GM18867 (cell line): ENCODE data around the gene COL1A1.

Source experiments
- ATAC-seq: cut with Tn5 transposase; IDR thresholded peaks from one replicate; pipeline ENCODE4 v1.9.1; 2021; ENCODE audit warnings: mild to moderate bottlenecking, moderate library complexity; ENCODE audit not compliant: unreplicated experiment

The COL1A1 gene

DNA sequence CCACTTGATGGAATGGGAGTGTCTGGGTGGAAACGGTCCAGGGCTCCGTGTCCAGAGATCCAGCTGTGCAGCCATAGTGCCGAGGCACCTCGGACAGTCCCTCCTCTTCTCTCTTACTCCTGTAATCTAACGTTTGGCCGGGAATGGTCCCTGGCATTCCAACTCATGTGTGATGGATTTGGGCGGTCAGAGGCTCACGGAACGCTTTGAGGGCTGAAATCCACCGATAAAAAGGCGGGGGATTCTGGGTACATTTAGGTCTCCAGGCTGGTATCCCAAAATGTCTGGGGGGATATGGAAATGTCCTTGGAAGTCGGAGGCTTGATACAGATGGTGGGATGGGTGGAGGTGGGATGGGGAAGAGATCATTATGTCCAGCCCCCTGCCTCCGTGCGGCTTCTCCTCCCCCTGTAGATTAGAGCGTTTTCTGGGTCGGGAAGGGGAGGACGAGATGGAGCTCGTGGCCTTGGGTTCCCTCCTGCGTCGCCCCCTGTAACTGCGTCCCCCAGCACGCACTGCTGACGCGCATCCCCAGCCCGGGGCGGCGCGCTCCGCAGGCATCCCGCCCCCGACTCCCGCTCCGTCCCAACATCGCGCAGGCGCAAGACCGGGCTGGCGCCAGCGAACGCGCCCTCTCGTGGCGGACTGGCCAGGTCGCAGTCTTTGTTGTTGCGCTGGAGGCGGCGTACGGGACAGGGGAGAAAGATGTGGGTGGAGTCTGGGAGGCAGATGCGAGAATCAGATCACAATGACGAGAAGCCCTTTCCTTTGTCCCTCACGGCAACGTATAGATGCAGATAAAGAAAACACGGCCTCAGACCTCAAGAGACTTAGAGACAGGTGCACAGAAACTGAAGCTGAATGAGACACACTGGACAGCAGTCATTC, 40.2 kb downstream of the COL1A1 start:
- peak; percentile 86 for ATAC-seq

DNA sequence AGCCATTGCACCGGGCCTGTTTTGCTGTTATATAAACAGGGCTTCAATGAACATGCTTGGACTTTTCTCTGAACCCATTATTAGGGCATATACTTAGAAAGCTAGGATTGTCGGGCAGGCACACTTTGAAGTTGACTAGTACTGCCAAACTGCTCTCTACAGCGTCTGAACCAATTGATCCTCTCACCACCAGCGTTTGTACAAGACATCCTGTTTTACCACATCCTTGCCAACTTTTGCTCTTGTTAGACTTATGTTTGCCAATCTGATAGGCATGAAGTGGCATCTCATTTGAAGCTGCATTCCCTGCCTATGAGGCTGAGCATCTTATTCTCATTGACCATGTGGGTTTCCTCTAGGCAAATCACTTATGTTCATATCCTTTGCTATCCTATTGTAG, 43.5 kb downstream of the COL1A1 start:
- ATAC-seq: no peak

DNA sequence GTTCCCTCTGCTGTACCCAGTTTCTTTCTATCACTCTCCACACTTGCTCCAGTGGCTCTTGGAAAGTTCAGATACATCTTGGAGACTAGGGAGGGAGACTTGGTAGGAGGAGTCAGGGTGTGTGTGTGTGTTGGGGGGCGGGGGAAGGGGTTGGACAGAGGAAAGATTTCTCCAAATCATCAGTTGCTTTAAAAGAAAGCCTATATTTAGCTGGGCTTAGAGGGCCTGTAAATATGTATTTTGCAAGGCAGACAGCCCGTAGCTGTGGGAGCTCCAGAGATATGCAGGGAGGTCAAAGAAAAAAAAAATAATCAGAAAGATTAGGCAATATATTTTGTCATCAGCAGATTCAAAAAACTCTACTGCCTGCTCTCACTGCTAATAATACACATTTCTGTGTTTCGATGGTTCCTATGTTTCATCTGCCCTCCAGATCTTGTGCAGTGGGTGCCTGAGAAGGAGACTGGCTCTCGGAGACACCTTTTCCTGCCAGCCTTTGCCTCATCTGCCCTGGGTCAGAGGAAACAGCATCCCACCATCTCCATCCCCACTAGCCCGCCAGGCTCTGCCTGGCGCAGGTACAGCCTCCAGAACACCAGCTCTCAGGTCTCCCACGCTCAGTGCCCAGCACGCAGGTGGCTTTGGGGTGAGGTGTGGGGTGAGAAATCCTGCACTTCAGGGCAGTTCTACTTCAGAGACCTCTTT, 46.2 kb downstream of the COL1A1 start:
- ATAC-seq: no peak

- ATAC-seq: peak; percentile 37
Measured at GRCh38 chr17:50154604-50155003, 46.8 kb downstream of the COL1A1 start.

DNA sequence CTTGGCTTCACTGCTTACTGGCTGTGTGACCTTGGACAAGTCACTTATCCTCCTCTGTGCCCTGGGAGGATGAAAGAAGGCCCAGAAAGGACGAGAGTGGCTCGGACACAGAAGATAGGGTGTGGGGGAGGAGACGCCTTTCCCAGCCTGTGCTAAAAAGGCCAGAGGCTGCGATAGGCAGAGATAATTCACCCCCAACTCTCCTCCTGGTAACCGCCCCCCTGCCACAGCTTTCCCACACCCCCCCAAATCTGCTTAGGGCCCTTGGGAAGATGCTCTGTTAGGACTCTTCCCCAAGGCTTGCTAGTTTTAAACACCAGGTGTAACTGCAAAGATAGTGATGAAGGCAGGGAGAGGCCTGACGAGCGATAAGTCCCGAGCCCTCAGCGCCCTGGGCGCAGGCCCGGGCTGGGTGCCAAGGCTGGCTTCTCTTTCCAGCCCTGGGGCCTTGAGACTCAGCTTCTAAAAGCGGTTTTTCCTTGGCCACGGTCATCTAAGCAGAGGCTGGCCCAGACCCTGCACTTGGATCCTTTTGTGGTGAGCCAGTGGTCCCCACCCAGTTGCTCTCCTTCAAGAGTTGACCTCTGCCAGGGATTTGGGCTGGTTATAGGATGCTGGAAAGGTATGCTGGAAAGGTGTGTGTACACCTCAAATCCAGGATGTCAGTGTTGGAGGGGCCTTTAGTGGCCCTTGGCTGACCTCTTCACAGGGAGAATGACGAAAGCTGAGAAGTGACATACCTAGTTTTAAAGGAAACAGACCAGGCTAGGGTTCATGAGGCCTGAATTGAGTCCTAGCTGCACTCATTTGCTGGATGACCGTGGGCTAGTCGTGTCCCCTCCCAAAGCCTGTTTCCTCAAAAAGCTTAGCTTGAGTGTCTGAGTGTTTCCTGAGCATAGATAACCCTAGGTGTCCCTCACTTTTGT, 47.5 kb downstream of the COL1A1 start:
- ATAC-seq: no peak

- ATAC-seq: no peak
Measured at GRCh38 chr17:50152736-50153135, 48.7 kb downstream of the COL1A1 start.

DNA sequence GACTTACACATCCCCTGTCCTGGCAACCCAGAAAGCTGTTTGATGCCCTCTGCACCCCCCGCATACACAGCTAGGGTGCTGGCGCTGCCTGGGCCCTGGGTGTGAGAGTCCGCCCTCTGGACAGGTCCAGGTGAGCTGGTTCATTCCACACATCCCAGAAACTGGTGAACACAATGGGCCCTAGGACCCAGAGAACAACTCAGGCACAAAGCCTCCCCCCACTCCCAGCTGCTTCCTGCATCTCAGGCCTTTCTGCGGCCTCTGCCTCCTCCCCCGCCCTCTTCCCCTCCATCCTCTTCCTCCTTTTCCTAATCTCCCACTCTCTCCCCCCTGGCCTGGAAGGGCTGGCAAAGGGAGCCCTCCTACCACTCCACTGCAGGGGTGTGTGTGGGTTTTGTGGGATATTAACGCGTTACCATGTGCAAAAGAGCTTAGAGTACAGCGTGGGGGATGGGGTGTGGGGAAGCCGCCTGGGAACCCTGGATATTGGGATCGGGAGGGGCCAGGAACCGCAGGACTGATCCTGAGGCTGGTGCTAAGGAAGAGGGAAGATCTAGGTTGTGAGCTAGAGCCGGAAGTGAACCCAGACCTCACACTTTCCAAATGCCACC, 49.4 kb downstream of the COL1A1 start:
- ATAC-seq: no peak

- peak; percentile 39 for ATAC-seq
Measured at GRCh38 chr17:50151041-50151936, 50.1 kb downstream of the COL1A1 start.

- ATAC-seq: no peak
Measured at GRCh38 chr17:50150354-50151040, 50.9 kb downstream of the COL1A1 start, which contains the start of gene PPP1R9B. Gene PPP1R9B (minus strand): TSS chr17:50150677. CDS start chr17:50150513, 164 bp downstream.

DNA sequence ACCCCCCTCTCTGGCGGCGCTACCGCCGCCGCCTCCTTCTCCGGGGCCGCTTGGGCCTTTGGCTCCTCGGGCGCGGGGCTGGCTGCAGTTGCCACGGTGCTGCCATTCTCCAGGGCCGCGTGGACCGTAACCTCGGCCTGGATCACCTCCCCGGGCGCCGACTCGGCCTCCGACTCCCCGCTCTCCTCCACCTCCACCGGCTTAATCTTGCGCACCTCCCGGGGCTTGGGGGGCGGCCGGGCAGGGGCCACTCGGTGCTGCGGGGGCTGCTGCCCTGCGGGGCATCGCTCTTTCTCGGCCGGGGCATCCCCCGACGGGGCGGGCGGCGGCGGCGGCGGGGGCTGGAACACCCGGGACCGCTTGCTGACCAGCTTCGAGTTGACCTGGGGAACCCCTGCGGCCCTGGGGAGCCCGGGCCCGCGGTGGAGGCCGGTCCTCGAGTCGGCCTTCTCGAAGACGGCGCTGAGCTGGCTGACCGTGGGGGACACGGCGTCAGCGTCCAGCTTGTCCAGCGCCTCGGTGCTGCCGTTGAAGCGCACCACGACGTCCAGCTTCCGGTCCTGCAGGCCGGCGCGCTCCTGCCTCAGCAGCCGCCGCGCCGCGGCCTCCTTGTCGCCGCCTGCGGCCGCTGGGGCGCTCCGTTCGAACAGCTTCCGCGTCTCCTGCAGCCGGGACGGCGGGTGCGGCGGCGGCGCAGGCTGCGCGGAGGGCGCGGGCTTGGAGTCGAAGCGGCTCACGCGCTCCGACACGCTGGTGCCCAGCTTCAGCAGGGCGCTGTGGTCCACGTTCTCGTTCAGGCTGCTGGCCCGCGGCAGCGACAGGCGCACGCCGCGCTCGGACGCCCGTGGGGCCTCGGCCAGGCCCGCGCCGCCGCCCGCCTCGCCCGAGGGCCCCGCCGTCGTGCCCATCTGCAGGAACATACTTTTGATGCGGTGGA, 51.7 kb downstream of the COL1A1 start:
- no peak for ATAC-seq

DNA sequence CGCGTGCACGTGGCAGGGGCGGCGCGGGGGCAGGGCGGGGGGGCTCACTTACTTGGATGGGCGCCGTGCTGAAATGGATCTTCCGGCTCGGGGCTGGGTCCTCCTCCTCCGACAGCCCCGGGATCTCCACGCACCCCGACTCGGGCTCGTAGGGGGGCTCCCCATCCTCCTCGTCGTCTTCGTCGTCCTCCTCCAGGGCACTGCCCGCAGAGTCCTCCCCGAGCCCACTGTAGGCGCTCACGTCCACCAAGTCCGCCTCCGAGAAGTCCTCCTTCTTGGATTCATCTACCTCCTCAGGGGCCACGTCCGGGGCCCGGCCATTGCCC, 52.4 kb downstream of the COL1A1 start:
- ATAC-seq: peak; percentile 3

DNA sequence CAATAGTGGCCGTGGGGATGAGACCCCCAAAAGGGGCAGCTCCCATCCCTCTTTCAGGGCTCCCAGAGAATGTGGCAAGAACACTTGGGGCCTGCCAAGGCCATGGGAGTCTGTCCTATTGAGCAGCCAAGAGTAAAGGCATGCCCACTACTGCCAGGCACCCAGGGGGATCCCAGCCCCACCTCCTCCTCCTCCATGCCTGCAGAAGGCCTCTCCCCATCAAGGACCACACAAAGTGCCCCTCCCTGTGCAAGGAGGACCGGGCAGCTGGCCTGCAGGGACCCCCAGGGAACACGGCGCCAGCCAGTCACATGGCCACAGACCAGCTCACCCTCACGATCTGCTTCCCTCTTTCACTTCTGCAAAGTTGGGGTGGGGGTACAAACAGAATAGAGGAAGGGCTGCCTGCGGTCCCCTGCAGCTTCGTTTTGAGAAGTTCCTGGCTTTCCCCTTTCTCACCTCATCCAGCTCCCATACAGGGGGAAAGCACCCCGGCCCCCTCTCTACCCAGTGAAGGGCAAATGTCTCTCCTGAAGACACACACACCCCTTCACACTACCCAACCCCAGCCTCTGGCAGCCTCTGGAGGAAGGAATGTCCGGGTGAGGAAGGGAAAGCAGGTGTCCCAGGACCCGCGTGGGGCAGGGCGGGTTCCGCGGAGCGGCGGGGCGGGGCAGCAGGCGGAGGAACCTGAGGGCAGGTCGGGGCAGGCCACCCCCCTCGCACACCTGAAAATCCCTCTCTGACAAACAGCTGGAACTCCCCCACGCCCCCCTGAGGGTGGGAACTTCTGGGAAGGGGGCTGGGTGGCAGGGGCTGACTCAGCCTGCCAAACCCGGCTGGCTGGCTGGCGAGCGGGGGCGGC, 53.0 kb downstream of the COL1A1 start:
- peak; percentile 32 for ATAC-seq

DNA sequence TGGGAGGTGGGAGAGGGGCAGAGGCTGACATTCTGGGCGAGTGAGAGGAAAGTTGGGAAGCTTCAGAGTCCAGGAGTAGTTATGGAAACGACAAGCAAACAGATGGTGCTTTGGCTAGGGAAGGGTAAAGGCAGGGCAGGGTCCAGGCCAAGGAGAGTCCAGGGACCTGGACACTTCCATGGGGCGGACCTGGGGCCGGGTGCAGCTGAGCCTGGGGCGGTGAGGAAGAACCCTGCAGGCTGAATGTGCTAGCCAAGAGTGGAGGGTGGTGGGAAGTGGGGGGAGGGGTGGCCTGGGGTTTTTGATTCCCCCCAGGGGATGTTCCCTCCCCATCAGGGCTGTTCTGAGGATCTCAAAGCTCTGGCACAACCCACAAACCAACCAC, 53.6 kb downstream of the COL1A1 start:
- no peak for ATAC-seq

GRCh38 chr17:50146927-50147665, 54.3 kb downstream of the COL1A1 start:
- ATAC-seq: no peak

GRCh38 chr17:50146230-50146926, 55.1 kb downstream of the COL1A1 start:
- no peak for ATAC-seq
